Aortic smooth muscle cell (primary cell): ENCODE measurements around the gene CHMP2B. TPM values are rescaled to one million over a fixed set of nuclear protein-coding genes. Genes with fewer than 3 reads are reported as not detected.

ENCODE experiments used
- total RNA-seq: library from RNA; depleted of rRNA; stranded (reverse); fragments of >200 nt; gene quantifications from 2 replicates; pipeline ENCODE4 v1.2.3, GENCODE V29; 2014

CHMP2B gene, protein sequence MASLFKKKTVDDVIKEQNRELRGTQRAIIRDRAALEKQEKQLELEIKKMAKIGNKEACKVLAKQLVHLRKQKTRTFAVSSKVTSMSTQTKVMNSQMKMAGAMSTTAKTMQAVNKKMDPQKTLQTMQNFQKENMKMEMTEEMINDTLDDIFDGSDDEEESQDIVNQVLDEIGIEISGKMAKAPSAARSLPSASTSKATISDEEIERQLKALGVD
- total RNA-seq, result 18.5 and 23.9 TPM in 2 replicates

DNA sequence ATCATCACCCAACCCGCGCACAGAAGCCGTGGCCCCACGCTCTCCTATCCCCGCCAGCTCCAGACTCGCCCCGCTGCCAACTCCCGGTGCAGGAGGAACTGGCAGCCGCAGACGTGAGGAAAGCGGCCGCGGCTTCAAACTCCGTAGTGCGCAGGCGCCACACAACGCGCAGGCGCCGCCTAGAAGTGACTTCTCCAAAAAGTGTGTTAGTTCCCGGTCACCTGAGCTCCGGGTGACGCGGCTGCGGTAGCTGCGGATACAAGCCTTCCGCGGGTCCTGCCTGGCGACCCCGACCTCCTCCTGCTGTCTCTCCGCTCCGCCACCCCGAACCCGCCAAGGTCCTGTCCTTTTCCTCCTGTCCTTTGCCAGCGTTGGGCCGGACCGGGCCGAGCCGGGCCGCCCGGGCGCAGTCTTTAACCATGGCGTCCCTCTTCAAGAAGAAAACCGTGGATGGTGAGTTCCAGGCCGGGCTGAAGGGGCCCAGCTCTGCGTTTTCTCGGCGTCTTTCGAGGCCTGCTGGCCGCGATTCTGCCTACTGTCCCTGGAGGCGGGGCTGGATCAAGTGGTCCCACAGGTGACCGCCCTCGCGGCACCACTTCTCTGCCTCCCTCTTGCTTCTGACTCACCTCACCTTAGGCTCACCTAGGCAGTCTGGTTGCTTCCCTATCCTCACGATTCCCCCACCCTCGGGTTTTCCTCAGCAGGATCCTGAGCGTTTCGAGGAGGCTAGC lies at the start of gene CHMP2B:
CHMP2B (plus strand) TSS at position 206 of the 731 bp plus-strand sequence; CDS start at position 420, 214 bp downstream.

DNA sequence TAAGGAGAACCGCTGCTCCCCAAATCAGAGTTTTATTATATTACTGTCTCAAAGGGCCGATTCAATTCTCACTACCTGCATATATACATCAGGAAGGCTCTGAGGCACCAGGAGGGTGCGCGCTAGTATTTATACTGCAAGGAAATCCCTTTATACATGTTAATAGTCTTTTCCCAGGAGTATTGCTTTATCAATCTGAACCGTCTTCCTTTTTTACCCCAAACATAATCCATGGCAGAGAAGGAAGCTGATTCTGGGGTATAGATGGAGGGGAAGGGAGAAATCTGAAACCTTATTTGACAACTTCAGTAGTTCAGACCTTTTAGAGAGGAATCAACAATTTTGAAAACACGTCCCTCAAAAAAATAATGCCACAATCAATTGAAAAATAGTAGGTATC lies 49.4 kb downstream of the CHMP2B start, which contains the start of gene POU1F1:
POU1F1 (minus strand) TSS at position 101 of the 400 bp plus-strand sequence. CDS start 122 bp downstream, outside the sequence.

Other genes with a start within 250 kb of the CHMP2B start
- gene VGLL3, start 236.2 kb upstream of the CHMP2B start, total RNA-seq, result 14.5 and 17.8 TPM in 2 replicates
- gene POU1F1, start 49.3 kb downstream of the CHMP2B start, total RNA-seq, result not detected in 2 replicates